OCI-LY7 (cell line): ENCODE data around the gene MAPRE2. TPM values are rescaled to one million over a fixed set of nuclear protein-coding genes. Genes with fewer than 3 reads are reported as not detected.

Experiments used
- BruUV-seq: library from RNA; stranded (reverse); fragments of 400-500 nt; replicated peaks from 2 replicates; lab custom pipeline; 2021; lab: Mats Ljungman, UMichigan
- CTCF ChIA-PET: fragments of 300-600 bp; sonication (Branson Sonifier 250); formaldehyde crosslinking; loops from one replicate; lab custom pipeline; 2022; ENCODE audit warnings: antibody characterized with exemption; ENCODE audit not compliant: unreplicated experiment; lab: Charles Lee
- POLR2A ChIA-PET: fragments of 300-600 bp; sonication (Branson Sonifier 250); formaldehyde crosslinking; loops from one replicate; lab custom pipeline; 2022; ENCODE audit warnings: antibody characterized with exemption; lab: Charles Lee
- DNase-seq: peaks from one replicate; pipeline ENCODE4 v3.0.0-alpha.2; 2015; ENCODE audit warnings: low spot score
- H2AFZ ChIP-seq: fragments of 200-600 bp; sonication (generic), shearing (Covaris generic); 2 replicates; pipeline ENCODE4 v1.6.1; 2014; ENCODE audit warnings: mild to moderate bottlenecking, antibody characterized with exemption, low read length, moderate library complexity
- H3K27ac ChIP-seq: fragments of 200-600 bp; sonication (generic); 2 replicates; pipeline ENCODE4 v1.5.1; 2014; ENCODE audit warnings: mixed run types, low read depth, mild to moderate bottlenecking, moderate library complexity, low read length, inconsistent platforms; ENCODE audit not compliant: poor library complexity, severe bottlenecking
- H3K36me3 ChIP-seq: fragments of 200-600 bp; sonication (generic); 2 replicates; pipeline ENCODE4 v1.6.1; 2014; ENCODE audit warnings: mild to moderate bottlenecking, antibody characterized with exemption, low read length, moderate library complexity, mixed read lengths; ENCODE audit not compliant: insufficient read depth
- H3K4me1 ChIP-seq: fragments of 200-600 bp; sonication (generic); 2 replicates; pipeline ENCODE4 v1.5.1; 2014; ENCODE audit warnings: mild to moderate bottlenecking, low read length; ENCODE audit not compliant: insufficient read depth, poor library complexity, severe bottlenecking
- H3K4me2 ChIP-seq: fragments of 200-600 bp; sonication (generic); 2 replicates; pipeline ENCODE4 v1.6.1; 2014; ENCODE audit warnings: mild to moderate bottlenecking, low read length
- H3K4me3 ChIP-seq: fragments of 200-600 bp; sonication (generic); 2 replicates; pipeline ENCODE4 v1.5.1; 2014; ENCODE audit warnings: mild to moderate bottlenecking, low read depth, low read length; ENCODE audit not compliant: poor library complexity, severe bottlenecking
- H3K79me2 ChIP-seq: fragments of 200-600 bp; sonication (generic); 2 replicates; pipeline ENCODE4 v1.6.1; 2016; ENCODE audit warnings: low read depth, mild to moderate bottlenecking, low read length, moderate library complexity, mixed read lengths; ENCODE audit not compliant: insufficient read depth
- H3K9me2 ChIP-seq: fragments of 200-600 bp; sonication (generic); 2 replicates; pipeline ENCODE4 v1.6.1; 2016; ENCODE audit warnings: mild to moderate bottlenecking, low read length, mixed read lengths; ENCODE audit not compliant: insufficient read depth
- H3K9me3 ChIP-seq: fragments of 200-600 bp; sonication (generic); 2 replicates; pipeline ENCODE4 v1.6.1; 2014; ENCODE audit warnings: mild to moderate bottlenecking, mixed run types, low read length, mixed read lengths
- H4K20me1 ChIP-seq: fragments of 200-600 bp; sonication (generic); 2 replicates; pipeline ENCODE4 v1.6.1; 2014; ENCODE audit warnings: mild to moderate bottlenecking, antibody characterized with exemption, low read length, moderate library complexity, mixed read lengths; ENCODE audit not compliant: insufficient read depth
- CTCF ChIP-seq: fragments of 200-600 bp; sonication (generic); conservative IDR thresholded peaks from 2 replicates; pipeline ENCODE4 v1.5.1; 2014; ENCODE audit warnings: mild to moderate bottlenecking, antibody characterized with exemption, low read length, moderate library complexity, mixed read lengths
- EZH2phosphoT487 ChIP-seq: fragments of 200-600 bp; sonication (generic); IDR thresholded peaks from 2 replicates; pipeline ENCODE4 v1.6.1; 2018; ENCODE audit warnings: low read depth, borderline replicate concordance, mild to moderate bottlenecking, mixed run types, antibody characterized with exemption, low read length, moderate library complexity, mixed read lengths
- intact Hi-C: fragments of 100-400 bp; cut with micrococcal nuclease; formaldehyde crosslinking; loops from one replicate; pipeline ENCODE4 v1.10.0; 2022; ENCODE audit not compliant: unreplicated experiment
- total RNA-seq, 2 experiments: library from RNA; depleted of rRNA in 1 of 2; stranded (reverse); fragments of >200 nt in 1 of 2; shearing (Covaris generic) in 1 of 2; gene quantifications; 2 replicates each; pipeline ENCODE4 v1.2.3, GENCODE V29; 2014 to 2022

The MAPRE2 gene
- total RNA-seq, 2 experiments from 2014 or later: 17.1 to 35.2 TPM

DNA sequence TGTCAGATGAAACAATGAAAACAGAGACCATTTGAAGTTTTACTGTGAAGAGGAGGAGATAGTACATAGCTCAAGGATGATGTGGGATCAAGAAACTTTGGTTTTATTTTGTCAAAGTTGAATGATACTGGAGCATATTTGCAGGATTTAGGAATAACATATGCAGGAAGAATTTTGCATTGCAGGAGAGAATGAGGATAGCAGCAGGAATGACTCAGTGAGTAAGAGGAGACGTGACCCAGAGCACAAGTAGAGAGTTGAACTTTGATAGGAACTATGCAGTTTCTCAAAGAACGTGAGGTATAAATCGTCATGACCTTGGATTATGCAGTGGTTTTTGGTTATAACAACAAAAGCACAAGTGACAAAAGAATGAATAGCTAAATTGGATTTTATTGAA lies 47.7 kb downstream of the MAPRE2 start:
- Histone ChIP-seq H3K9me3 (no peaks in the 10 kb centered on the region), H3K4me2 (no peak overlapping the region), H3K27ac (no peak overlapping the region), H3K4me1 (no peaks in the 10 kb centered on the region), H2AFZ (no peak overlapping the region), H3K4me3 (no peak overlapping the region), H3K9me2 (no peaks in the 10 kb centered on the region), H3K79me2 (no peaks in the 10 kb centered on the region), H3K36me3 (no peaks in the 10 kb centered on the region), H4K20me1 (no peaks in the 10 kb centered on the region)
- TF ChIP-seq CTCF (no peak), EZH2phosphoT487 (no peak)
- DNase-seq: no peak
- POLR2A ChIA-PET: interaction anchor here (0.6 kb wide), 1 partner anchor 261 kb away, joined by 3 read pairs; no protein-coding TSS in a partner anchor
- BruUV-seq: no TSS peak
- intact Hi-C loops: no loop called here
- CTCF ChIA-PET: no interaction called here

GRCh38 chr18:35089382-35089781 lies 48.2 kb downstream of the MAPRE2 start:
- Histone ChIP-seq H4K20me1 (no peaks in the 10 kb centered on the region), H3K4me3 (no peak overlapping the region), H3K79me2 (no peaks in the 10 kb centered on the region), H3K9me2 (no peaks in the 10 kb centered on the region), H3K9me3 (no peaks in the 10 kb centered on the region), H3K36me3 (no peaks in the 10 kb centered on the region), H3K4me2 (no peak overlapping the region), H3K27ac (no peak overlapping the region), H3K4me1 (no peaks in the 10 kb centered on the region), H2AFZ (no peak overlapping the region)
- BruUV-seq: no TSS peak
- no peak for TF ChIP-seq CTCF
- CTCF ChIA-PET: no interaction called here
- intact Hi-C loops: no loop called here
- POLR2A ChIA-PET: interaction anchor here (0.6 kb wide), 1 partner anchor 261 kb away, joined by 3 read pairs; no protein-coding TSS in a partner anchor
- DNase-seq: no peak

GRCh38 chr18:35089891-35090550 lies 48.8 kb downstream of the MAPRE2 start:
- Histone ChIP-seq H3K36me3 (no peaks in the 10 kb centered on the region), H3K4me2 (no peak overlapping the region), H3K9me2 (no peaks in the 10 kb centered on the region), H3K4me1 (no peaks in the 10 kb centered on the region), H3K79me2 (no peaks in the 10 kb centered on the region), H3K9me3 (no peaks in the 10 kb centered on the region), H3K27ac (no peak overlapping the region), H3K4me3 (no peak overlapping the region), H2AFZ (no peak overlapping the region), H4K20me1 (no peaks in the 10 kb centered on the region)
- no TSS peak for BruUV-seq
- intact Hi-C loops: no loop called here
- DNase-seq: no peak
- ChIA-PET POLR2A (no interaction called here), CTCF (no interaction called here)
- TF ChIP-seq EZH2phosphoT487 (no peak), CTCF (no peak)
